DMS 273 (cell line): ENCODE data around the gene PI3.

ENCODE experiments used
- DNase-seq: peaks from one replicate; lab custom pipeline; 2025; ENCODE audit not compliant: unreplicated experiment; lab: John Stamatoyannopoulos, UW

Gene PI3

GRCh38 chr20:45183084-45183483, 8.4 kb downstream of the PI3 start:
- DNase-seq, result no peak

- peak; percentile 17 for DNase-seq
These were observed 13.0 kb downstream of the PI3 start for GRCh38 chr20:45187693-45188092.

GRCh38 chr20:45189067-45189609, 14.4 kb downstream of the PI3 start:
- DNase-seq, result no peak

- DNase-seq, result no peak
These were observed 15.2 kb downstream of the PI3 start for GRCh38 chr20:45189861-45190260.

- no peak for DNase-seq
These were observed 17.2 kb downstream of the PI3 start for GRCh38 chr20:45191926-45192325.

GRCh38 chr20:45193331-45193730, 18.6 kb downstream of the PI3 start:
- DNase-seq, result no peak

GRCh38 chr20:45206725-45207124, 32.0 kb downstream of the PI3 start, which contains the start of gene SEMG1:
SEMG1 (plus strand) TSS chr20:45207033; CDS start chr20:45207054, 21 bp downstream.
- no peak for DNase-seq

GRCh38 chr20:45209924-45210323, 35.2 kb downstream of the PI3 start:
- no peak for DNase-seq

GRCh38 chr20:45211569-45212474, 37.1 kb downstream of the PI3 start:
- peak; percentile 32 for DNase-seq

GRCh38 chr20:45212836-45213235, 38.1 kb downstream of the PI3 start:
- DNase-seq, result no peak

- no peak for DNase-seq
These were observed 43.4 kb downstream of the PI3 start for GRCh38 chr20:45218124-45218523.

- DNase-seq, result no peak
These were observed 43.9 kb downstream of the PI3 start for GRCh38 chr20:45218636-45219035.

- no peak for DNase-seq
These were observed 46.4 kb downstream of the PI3 start, which contains the start of gene SEMG2 for GRCh38 chr20:45221076-45221475. SEMG2 (plus strand) TSS chr20:45221373; CDS start chr20:45221390, 17 bp downstream.

- DNase-seq, result no peak
These were observed 48.4 kb downstream of the PI3 start for GRCh38 chr20:45223136-45223535.
